HG03139 (cell line): ENCODE measurements around the gene BORCS8.
"Not testable (repeated sequence)": the region's sequence is repeated elsewhere in the genome, so short reads cannot be mapped to it uniquely, and the experiment has no call there.

Source experiments
- ATAC-seq: cut with Tn5 transposase; IDR thresholded peaks from one replicate; pipeline ENCODE4 v1.9.1; 2021; ENCODE audit not compliant: unreplicated experiment

BORCS8 gene

DNA sequence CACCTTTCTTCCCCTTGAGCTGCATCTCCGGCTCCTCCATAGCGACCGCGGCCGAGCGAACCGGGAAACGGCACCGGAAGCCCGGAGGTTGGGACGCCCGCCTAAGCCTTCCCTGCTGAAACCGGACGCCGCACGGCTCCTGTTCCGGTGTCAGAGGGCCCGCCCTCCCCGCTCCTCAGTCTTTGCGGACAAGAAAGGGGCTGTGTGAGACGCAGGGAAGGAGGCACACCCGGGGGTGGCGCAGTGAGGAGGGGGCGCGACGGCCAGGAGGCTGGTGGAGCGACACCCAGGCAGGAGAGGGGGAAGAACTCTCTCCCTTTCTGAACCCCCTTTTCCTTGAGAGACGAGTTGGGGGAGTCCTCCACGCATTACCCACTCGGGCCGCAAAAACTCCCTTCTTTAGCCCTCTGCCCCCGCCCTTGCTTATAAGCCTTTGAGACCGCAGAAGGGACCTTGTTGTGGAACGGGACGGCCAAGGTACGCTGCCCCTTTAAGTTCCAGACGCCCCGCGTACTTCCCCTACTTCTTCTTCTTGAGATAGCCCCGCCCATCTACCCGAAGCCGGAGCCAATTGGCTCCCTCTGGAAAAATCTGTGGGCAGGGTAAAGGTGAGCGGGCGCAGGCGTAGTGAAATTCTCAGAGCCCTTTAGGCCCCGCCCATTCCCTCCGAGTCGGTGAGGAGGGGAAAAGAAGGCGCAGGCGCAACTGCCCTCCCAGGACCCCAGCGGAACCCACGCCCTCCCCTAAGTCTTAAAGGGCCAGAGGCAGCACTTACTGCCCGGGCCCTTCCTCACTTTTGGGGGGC, at the start of gene BORCS8, which contains the start of gene RFXANK:
TSS of gene BORCS8 (minus strand) at position 75 of the 805 bp plus-strand sequence. CDS start at position 40, 35 bp downstream.
TSS of gene RFXANK (plus strand) at position 181 of the 805 bp plus-strand sequence. CDS start 1,689 bp downstream, outside the sequence.
- peak; percentile 70 for ATAC-seq

DNA sequence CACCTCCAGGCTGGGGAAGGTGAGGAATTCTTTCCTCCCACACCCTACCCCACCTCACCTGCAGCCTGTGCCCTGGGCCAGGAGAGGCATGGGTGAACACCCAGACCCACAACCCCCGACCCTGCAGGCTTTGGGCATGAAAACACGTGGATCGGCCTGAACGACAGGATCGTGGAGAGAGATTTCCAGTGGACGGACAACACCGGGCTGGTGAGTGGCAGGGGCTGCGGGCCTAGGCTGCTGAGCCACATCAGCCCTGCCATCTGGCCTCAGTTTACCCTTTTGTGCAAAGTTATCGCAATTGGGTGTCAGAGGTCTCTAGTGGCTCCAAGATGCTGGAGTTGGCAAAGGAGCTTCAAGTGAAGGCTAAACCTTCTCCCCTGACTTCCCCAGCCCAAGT, 48.5 kb upstream of the BORCS8 start:
- ATAC-seq = no peak

GRCh38 chr19:19239675-19240074, 47.7 kb upstream of the BORCS8 start:
- ATAC-seq = no peak

GRCh38 chr19:19238126-19238894, 46.4 kb upstream of the BORCS8 start:
- ATAC-seq = no peak

DNA sequence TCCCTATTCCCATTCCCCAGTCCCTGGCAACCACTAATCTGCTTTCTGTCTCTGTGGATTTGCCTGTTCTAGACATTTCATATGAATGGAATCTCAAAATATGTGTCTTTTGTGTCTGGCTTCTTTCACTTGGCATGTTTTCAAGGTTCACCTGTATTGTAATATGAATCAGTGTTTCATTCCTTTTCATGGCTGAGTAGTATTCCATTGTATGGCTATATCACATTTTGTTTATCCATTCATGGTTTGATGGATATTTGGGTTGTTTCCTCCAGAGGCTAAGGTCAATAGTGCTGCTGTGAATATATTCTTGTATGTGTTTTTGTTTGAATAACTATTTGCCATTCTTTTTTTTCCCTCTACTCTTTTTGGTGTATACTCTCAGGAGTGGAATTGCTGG, 44.2 kb upstream of the BORCS8 start:
- ATAC-seq = no peak

DNA sequence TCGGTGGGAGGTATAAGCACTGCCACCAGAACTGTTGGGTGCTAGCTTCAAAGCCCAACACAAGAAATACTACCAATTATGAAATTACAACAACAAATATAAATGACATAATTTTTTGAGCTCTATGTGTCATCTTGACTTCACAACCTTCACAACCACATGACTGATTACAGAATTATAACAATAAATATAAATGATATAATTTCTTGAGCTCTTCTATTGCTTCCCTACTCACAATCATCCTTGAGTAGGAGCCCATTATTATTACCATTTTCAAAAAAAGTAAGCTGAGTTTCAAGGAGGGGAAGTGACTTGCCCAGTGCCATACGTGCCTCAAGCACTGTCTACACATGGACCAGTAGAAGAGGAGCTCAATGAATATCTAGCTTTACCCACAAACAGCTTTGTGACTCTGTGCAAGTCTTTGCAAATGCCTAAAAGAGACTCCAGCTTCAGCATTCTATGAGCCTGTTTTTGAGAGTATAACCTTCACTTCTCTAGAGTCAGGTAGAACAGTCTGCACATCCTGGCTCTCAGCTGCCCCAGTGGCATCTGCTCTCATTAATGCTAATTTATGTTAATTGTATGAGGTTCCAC, 42.4 kb upstream of the BORCS8 start:
- ATAC-seq = no peak

DNA sequence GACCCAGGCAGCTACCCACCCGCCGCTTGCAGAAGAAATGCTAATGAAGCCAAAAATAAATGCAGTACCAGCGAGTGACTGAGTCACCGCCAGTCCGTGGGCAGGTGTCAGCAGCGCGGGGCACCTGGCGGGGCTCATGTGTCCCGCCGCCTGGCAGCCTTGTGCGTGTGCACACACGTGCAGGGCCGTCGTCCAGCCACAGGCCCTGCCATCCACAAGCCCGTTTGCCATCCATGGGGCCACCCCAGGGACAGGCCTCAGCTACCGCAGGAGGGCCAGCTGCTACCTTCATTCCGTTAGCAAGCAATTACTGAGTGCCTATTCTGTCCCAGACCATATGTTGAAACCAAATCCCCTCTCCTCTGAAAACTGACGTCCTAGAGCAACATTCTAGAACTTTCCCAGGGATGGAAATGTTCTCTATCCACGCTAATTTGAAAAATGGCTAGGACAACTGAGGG, 40.3 kb upstream of the BORCS8 start:
- no peak for ATAC-seq

DNA sequence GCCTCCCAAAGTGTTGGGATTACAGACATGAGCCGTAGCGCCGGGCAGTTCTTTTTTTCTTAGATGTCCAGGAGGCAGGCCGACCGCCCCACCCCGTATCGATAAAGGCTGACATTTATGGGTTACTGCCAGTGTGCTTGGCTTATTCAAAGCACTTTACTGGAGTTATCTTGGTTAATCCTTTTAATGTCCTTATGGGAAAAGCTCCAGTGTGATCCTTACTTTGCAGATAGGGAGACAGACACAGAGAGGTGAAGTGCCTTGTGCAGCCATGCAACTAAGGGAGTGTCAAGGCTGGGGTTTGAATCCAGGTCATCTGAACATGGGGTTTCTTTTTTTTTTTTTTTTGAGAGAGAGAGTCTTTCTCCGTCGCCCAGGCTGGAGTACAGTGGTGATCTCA, 39.0 kb upstream of the BORCS8 start:
- ATAC-seq = no peak

DNA sequence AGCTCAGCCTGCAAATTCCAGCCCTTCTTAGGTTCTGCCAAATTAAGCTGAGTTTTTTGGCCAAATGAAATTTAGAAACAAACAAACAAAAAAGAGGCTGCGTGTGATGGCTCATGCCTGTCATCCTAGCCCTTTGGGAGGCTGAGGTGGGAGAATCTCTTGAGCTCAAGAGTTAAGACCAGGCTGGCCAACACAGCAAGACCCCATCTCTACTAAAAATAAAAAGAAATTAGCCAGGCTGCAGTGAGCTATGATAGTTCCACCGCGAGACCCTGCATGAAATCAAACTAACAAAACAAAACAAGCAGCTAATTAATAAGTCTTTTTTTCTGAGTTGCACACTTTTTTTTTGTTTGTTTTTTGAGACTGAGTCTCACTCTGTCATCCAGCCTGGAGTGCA, 37.7 kb upstream of the BORCS8 start:
- ATAC-seq = no peak

- no peak for ATAC-seq
These were observed 35.3 kb upstream of the BORCS8 start for GRCh38 chr19:19227217-19227616.

- no peak for ATAC-seq
These were observed 34.7 kb upstream of the BORCS8 start for GRCh38 chr19:19226663-19227062.

- ATAC-seq = no peak
These were observed 34.3 kb upstream of the BORCS8 start for GRCh38 chr19:19226204-19226603.

DNA sequence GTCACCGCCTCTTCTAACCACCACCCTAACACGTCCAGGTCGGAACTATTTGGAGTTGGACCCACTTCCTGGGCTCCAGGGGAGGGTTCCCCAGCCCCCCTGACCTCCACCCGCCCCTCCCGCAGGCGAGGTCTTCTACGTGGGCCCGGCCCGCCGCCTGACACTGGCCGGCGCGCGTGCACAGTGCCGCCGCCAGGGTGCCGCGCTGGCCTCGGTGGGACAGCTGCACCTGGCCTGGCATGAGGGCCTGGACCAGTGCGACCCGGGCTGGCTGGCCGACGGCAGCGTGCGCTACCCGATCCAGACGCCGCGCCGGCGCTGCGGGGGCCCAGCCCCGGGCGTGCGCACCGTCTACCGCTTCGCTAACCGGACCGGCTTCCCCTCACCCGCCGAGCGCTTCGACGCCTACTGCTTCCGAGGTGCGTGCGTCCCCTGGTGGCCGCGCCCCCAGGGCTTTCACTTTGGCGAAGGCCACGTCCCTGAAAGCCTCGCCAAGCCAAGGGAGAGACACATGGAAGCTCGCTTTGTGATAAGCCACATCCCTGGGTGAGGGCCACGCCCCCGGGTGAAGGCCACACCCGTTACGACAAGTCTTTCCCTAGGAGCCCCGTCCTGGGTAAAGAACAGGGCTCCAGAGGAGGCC, 33.0 kb upstream of the BORCS8 start:
- no peak for ATAC-seq

DNA sequence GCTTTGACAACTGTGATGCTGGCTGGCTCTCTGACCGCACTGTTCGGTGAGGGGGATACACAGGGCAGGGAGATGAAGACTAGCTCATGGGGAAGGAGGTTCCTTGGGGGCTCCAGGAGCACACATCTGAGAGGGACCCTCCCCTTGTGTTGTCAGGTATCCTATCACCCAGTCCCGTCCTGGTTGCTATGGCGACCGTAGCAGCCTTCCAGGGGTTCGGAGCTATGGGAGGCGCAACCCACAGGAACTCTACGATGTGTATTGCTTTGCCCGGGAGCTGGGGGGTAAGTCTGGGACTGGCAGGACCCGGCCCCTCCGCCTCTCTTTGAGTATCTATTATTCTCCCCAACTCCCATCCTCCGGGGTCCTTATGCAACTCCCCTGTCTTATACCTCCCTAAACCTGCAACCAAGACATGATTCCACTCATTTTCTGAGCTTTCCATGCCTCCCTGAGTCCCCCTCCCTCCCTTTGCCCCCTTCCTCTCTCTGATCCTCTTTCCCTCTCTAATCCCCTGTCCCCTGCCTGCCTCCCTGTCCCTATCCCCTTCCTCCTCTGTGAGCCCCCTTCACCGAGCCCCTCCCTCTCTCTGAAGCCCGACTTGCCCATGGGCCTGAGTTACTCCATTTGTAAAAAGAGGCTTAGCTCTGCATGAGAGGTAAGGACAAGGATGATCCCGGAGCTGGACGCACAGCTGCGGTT, 32.3 kb upstream of the BORCS8 start:
- no peak for ATAC-seq

GRCh38 chr19:19223636-19224035, 31.7 kb upstream of the BORCS8 start:
- no peak for ATAC-seq

- ATAC-seq = no peak
These were observed 31.1 kb upstream of the BORCS8 start for GRCh38 chr19:19223060-19223459.

- not testable (repeated sequence) for ATAC-seq
These were observed 29.0 kb upstream of the BORCS8 start for GRCh38 chr19:19221000-19221399.

- no peak for ATAC-seq
These were observed 27.0 kb upstream of the BORCS8 start for GRCh38 chr19:19218911-19219310.

- no peak for ATAC-seq
These were observed 25.1 kb upstream of the BORCS8 start for GRCh38 chr19:19217099-19217498.

DNA sequence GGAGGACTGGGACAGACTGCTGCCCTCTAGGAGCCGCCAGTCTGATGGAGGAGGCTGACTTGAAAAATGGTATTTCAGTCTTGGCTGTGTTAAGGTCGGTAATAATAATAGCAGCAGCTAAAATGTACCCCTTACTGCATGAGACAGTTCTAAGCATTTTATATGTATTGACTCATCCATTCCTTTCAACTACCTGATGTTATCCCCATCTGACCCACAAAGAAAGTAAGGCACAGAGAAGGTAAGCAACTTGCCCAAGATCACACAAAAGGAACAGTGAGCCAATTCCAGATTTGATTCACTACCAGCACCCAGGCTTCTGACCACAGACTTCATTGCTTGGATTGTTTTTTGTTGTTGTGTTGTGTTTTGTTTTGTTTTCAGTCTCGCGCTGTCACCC, 23.8 kb upstream of the BORCS8 start:
- ATAC-seq = no peak

DNA sequence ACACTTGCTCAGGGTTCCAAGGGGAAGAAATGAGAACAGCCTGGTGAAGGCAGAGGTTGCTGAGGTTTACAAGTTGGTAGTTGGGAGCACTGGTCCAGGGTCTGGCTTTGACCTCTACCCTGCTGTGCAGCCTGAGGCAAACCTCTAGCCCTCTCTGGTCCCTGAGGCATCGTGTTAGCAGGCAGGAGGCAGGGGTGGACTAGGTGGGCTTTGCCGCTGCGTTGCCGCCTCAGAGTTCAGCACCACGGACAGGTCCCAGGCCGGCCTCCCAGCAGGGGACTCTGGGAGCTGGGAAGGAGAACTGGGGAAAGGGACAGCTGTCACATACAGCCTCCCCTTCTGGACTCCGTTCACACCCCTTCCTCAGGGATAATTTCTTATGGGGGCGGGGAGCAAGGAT, 22.9 kb upstream of the BORCS8 start:
- no peak for ATAC-seq
